GM10266 (cell line): ENCODE measurements around the gene NLE1.
"Not testable (repeated sequence)": the region's sequence is repeated elsewhere in the genome, so short reads cannot be mapped to it uniquely, and the experiment has no call there.

Experiments
- DNase-seq: peaks from one replicate; pipeline ENCODE4 v3.0.0; 2012; ENCODE audit errors: extremely low spot score
- CTCF ChIP-seq: IDR thresholded peaks from 2 replicates; pipeline ENCODE4 v1.5.1; 2012; ENCODE audit warnings: mild to moderate bottlenecking, low read depth; ENCODE audit not compliant: control insufficient read depth, insufficient read depth; ENCODE audit errors: missing control alignments

Gene NLE1

DNA sequence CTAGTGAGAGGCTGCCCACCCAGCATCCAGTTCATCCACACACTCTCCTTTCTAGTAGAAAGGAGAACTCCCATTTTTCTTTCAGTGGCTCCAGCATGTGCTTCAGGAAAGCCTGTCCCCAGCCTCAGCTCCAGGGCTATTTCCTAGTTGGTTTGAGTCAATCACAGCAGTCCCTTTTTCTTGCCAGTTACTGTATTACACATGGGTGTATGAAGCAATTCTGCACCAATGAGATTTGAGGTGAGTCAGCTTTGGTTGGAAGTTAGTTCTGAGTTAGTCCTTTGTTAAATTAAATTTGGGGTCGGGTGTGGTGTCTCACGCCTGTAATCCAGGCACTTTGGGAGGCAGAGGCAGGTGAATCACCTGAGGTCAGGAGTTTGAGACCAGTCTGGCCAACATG lies 47.2 kb downstream of the NLE1 start:
- no peak for TF ChIP-seq CTCF
- DNase-seq = no peak

- not testable (repeated sequence) for DNase-seq
These were observed 51.4 kb downstream of the NLE1 start for GRCh38 chr17:35090707-35091106.

- peak; percentile 27 for DNase-seq
- TF ChIP-seq CTCF = no peak
These were observed 52.4 kb downstream of the NLE1 start for GRCh38 chr17:35089586-35090296.

DNA sequence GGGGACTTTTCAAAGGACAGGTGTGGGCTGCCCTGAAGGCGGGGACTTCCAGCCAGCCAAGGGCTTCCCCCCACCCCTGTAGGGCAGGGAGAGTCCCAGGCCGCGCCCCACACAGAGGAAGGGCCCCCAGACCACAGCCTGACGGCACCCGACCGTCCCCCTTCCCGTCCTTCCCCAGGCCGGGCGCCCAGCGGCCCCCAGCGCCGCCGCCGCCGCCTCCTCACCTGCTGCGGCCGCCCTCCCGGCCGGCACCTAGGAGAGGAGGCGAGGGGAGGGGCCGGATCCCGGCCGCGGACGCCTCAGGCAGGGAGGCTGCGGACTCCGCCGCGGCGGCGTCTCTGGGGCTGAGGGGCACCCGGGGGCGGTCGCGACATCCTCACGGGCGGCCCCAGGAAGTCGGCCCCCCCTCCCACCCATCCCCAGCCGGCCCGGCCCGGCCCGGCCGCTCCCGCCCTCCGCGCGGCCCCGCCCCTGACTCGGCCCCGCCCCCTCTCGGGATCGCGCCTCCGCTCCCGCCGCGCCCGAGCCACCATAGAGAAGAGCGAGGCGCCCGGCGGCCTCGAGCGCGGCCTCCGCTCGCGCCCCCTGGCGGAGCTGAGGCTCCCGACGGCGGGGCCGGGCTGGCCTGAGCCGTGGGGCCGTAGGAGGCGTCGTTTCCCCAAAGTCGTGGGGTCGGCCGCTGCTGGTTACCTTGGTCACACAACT lies 53.1 kb downstream of the NLE1 start:
- peak; percentile 91 for TF ChIP-seq CTCF

DNA sequence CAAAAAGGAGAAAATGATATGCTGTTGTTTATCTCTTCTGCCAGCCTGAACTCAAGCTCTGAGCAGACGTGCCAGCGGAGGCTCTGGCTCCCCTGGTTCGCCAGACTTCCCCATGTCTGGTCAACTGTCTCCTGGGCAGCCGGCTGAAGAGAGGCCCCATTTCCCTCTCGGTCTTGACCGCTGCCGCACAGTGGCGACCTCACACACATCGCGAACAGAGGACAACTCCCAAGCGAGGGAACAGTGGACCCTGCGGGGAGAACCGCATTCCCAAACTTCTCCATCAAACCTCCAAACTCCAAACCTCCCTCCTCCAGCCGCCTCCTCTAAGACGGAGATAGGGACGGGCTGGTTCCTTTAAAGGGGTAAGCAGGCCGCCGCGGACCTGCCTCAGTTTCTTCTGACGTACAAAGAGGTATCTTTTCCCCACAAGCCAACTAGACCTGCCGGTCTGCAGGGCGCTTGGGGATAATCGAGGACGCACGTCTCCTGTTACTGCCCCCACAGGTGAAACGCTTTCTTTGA lies 53.7 kb downstream of the NLE1 start:
- peak; percentile 10 for TF ChIP-seq CTCF
- peak; percentile 23 for DNase-seq

More for the DNA sequence above, 53.1 kb downstream of the NLE1 start:
- peak; percentile 94 for DNase-seq

DNA sequence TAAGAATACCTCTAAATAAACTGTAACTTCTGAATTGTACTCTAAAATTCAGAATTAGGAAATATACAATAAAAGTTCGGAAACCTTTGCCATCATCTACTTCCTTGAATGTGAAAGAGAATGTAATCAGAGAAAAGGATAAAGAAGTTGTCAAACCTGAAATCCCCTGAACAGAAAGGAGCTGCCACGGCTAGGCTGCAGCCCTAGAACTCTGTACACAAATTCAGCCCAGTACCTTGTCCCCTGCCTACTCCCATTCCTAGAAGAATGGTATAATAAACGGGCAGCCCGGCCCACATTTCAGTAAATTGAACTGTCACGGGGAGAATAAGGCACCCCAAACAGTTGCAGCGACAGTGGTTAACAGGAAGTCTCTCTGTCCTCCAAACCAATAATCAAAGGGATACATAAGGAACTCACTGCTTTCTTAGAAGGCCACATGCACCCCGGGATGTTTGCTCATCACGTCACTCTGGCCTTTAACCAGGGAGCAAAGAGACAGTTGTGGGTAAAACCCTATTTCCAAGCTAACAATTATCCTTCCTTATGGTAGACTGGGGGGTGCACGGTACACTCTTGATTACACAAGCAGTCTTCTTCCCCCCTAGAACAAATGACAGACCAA lies 54.3 kb downstream of the NLE1 start:
- DNase-seq = peak; percentile 25
- TF ChIP-seq CTCF = no peak

DNA sequence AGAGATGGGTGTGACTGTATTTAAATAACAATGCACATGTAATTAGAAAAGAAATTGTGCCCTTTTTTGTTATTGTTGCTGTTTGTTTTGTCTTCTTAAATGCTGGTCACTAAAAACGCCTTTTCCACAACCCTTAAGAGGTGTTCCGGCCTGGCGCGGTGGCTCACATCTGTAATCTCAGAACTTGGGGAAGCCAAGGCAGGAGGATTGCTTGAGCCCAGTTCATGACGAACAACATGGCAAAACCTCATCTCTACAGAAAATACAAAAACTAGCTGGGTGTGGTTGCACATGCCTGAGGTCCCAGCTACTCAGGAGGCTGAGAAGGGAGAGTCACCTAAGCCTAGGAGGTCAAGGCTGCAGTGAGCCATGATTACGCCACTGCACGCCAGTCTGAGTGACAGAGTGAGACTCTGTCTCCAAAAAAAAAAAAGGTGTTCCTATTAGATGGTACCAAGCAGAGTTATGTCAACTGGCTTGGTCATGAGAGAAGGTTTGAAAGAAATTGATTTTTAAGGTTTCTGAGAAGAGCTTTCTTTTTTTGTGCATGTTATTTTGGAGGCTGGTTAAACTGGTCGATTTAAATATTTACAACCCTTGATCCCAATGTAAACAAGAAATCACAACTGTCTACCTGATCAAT lies 55.1 kb downstream of the NLE1 start:
- no peak for TF ChIP-seq CTCF

More for the DNA sequence above, 55.1 kb downstream of the NLE1 start:
- DNase-seq = no peak
